HCT116 (cell line): ENCODE data around the gene FNBP1L. TPM values are rescaled to one million over a fixed set of nuclear protein-coding genes. Genes with fewer than 3 reads are reported as not detected.
"Not testable (repeated sequence)": the region's sequence is repeated elsewhere in the genome, so short reads cannot be mapped to it uniquely, and the experiment has no call there.

Source experiments
- ATAC-seq: fragments of 200-7000 bp; cut with Tn5 transposase; 2 replicates; pipeline ENCODE4 v1.9.1; 2020; ENCODE audit warnings: mild to moderate bottlenecking, moderate library complexity
- BruUV-seq: library from RNA; stranded (reverse); fragments of 400-500 nt; replicated peaks from 2 replicates; lab custom pipeline; 2021; lab: Mats Ljungman, UMichigan
- CTCF ChIA-PET: fragments of 300-600 bp; sonication (Branson Sonifier 250); formaldehyde crosslinking; loops from one replicate; lab custom pipeline; 2021; ENCODE audit warnings: antibody characterized with exemption; lab: Charles Lee
- POLR2A ChIA-PET: fragments of 300-600, 350-600 bp; sonication (Branson Sonifier 250); formaldehyde crosslinking; loops from one replicate; lab custom pipeline; 2021; ENCODE audit warnings: antibody characterized with exemption; lab: Charles Lee
- RAD21 ChIA-PET, 2 experiments: fragments of 300-600 bp; sonication (Branson Sonifier 250); formaldehyde crosslinking; loops; one replicate each; lab custom pipeline; 2023; ENCODE audit warnings: low total read pairs in 2 of 2; ENCODE audit not compliant: uncharacterized antibody in 2 of 2, unreplicated experiment in 2 of 2, low non-redundant PET in 1 of 2; lab: Charles Lee
- DNase-seq: peaks from one replicate; pipeline ENCODE4 v3.0.0-alpha.2; 2010; ENCODE audit warnings: low read depth, low spot score
- H2AFZ ChIP-seq: fragments of 200-600 bp; shearing (Covaris generic), sonication (generic); 2 replicates; pipeline ENCODE4 v1.6.1; 2017; ENCODE audit warnings: low read depth, mixed run types, mixed read lengths, antibody characterized with exemption, low read length; ENCODE audit not compliant: poor library complexity, severe bottlenecking
- H3K27ac ChIP-seq: 2 replicates; pipeline ENCODE4 v1.5.1; 2012; ENCODE audit warnings: low read depth, low read length
- H3K27me3 ChIP-seq: fragments of 200-600 bp; sonication (generic); 2 replicates; pipeline ENCODE4 v1.6.1; 2016; ENCODE audit warnings: mixed run types, low read length, mixed read lengths; ENCODE audit not compliant: insufficient read depth
- H3K36me3 ChIP-seq, 2 experiments: fragments of 200-500 bp in 1 of 2; fragments of 200-600 bp in 1 of 2; sonication (Bioruptor generic) in 1 of 2; sonication (generic) in 1 of 2; 2 replicates each; pipeline versions ENCODE4 v1.5.1 to v1.6.1; 2014 to 2016; ENCODE audit warnings: low read length in 2 of 2, inconsistent platforms in 1 of 2, mixed read lengths in 1 of 2, mixed run types in 1 of 2; ENCODE audit not compliant: insufficient read depth in 2 of 2, control insufficient read depth in 1 of 2
- H3K4me1 ChIP-seq, 2 experiments: fragments of 200-600 bp in 1 of 2; sonication (generic) in 1 of 2; 2 replicates each; pipeline versions ENCODE4 v1.5.1 to v1.6.1; 2012 to 2017; ENCODE audit warnings: low read length in 2 of 2, inconsistent platforms in 1 of 2, mild to moderate bottlenecking in 1 of 2, mixed read lengths in 1 of 2, mixed run types in 1 of 2, moderate library complexity in 1 of 2; ENCODE audit not compliant: insufficient read depth in 2 of 2, control insufficient read depth in 1 of 2
- H3K4me2 ChIP-seq: fragments of 200-600 bp; sonication (generic); 2 replicates; pipeline ENCODE4 v1.6.1; 2017; ENCODE audit warnings: mixed run types, low read length, mixed read lengths
- H3K4me3 ChIP-seq, 2 experiments: fragments of 200-600 bp in 1 of 2; sonication (generic) in 1 of 2; replicated peaks in 1 of 2; 2 replicates each; pipeline ENCODE4 v1.5.1; 2011 to 2016; ENCODE audit warnings: low read length in 2 of 2, control low read depth in 1 of 2, low read depth in 1 of 2, mild to moderate bottlenecking in 1 of 2, mixed read lengths in 1 of 2, mixed run types in 1 of 2
- H3K79me2 ChIP-seq: fragments of 200-600 bp; sonication (generic); 2 replicates; pipeline ENCODE4 v1.6.1; 2017; ENCODE audit warnings: mild to moderate bottlenecking, mixed run types, low read length, moderate library complexity, mixed read lengths; ENCODE audit not compliant: insufficient read depth
- H3K9ac ChIP-seq: fragments of 200-600 bp; sonication (generic); 2 replicates; pipeline ENCODE4 v1.6.1; 2016; ENCODE audit warnings: low read length, mixed read lengths
- H3K9me2 ChIP-seq: fragments of 200-600 bp; sonication (generic), shearing (Covaris generic); 2 replicates; pipeline ENCODE4 v1.6.1; 2017; ENCODE audit warnings: mixed run types, mild to moderate bottlenecking, moderate library complexity; ENCODE audit not compliant: insufficient read depth
- H3K9me3 ChIP-seq, 2 experiments: fragments of 200-500 bp in 1 of 2; fragments of 200-600 bp in 1 of 2; sonication (Bioruptor generic) in 1 of 2; sonication (generic) in 1 of 2; 2 replicates each; pipeline ENCODE4 v1.6.1; 2014 to 2017; ENCODE audit warnings: low read length in 2 of 2, mixed read lengths in 2 of 2, inconsistent platforms in 1 of 2, low read depth in 1 of 2, mild to moderate bottlenecking in 1 of 2, mixed run types in 1 of 2, moderate library complexity in 1 of 2; ENCODE audit not compliant: control insufficient read depth in 1 of 2, insufficient read depth in 1 of 2
- H4K20me1 ChIP-seq: fragments of 200-600 bp; sonication (generic), shearing (Covaris generic); 2 replicates; pipeline ENCODE4 v1.6.1; 2017; ENCODE audit warnings: mixed run types, mild to moderate bottlenecking, moderate library complexity; ENCODE audit not compliant: insufficient read depth
- CBX3 ChIP-seq: IDR thresholded peaks from 2 replicates; pipeline ENCODE4 v1.6.1; 2012; ENCODE audit warnings: low read depth
- ELF1 ChIP-seq: IDR thresholded peaks from 2 replicates; pipeline ENCODE4 v1.6.1; 2012; ENCODE audit warnings: low read depth, borderline replicate concordance
- EZH2phosphoT487 ChIP-seq: fragments of 200-600 bp; IDR thresholded peaks from 2 replicates; pipeline ENCODE4 v1.6.1; 2018; ENCODE audit warnings: antibody characterized with exemption, borderline replicate concordance
- intact Hi-C: fragments of 100-400 bp; cut with micrococcal nuclease; formaldehyde crosslinking; loops from 2 replicates; pipeline ENCODE4 v1.10.0; 2022
- total RNA-seq: library from RNA; stranded (reverse); gene quantifications from one replicate; pipeline ENCODE4 v1.2.1, GENCODE V29; 2021; ENCODE audit not compliant: unreplicated experiment

FNBP1L gene
- total RNA-seq, 1 experiment from 2014 or later: 26.1 TPM

GRCh38 chr1:93479133-93479745 lies 31.3 kb downstream of the FNBP1L start:
- H3K4me3 ChIP-seq, H3K9me2 ChIP-seq, H3K9me3 ChIP-seq, H3K27ac ChIP-seq, H3K4me2 ChIP-seq, RAD21 ChIA-PET, intact Hi-C loops, H4K20me1 ChIP-seq, H3K4me1 ChIP-seq, POLR2A ChIA-PET, DNase-seq, H3K36me3 ChIP-seq, BruUV-seq, CTCF ChIA-PET, ATAC-seq, H3K27me3 ChIP-seq, H2AFZ ChIP-seq, H3K9ac ChIP-seq: not testable (repeated sequence)
- peaks cover 46% of the 10 kb centered on the region for H3K79me2 ChIP-seq

- BruUV-seq, H2AFZ ChIP-seq, H3K9me2 ChIP-seq, H3K36me3 ChIP-seq, CTCF ChIA-PET, RAD21 ChIA-PET, ATAC-seq, intact Hi-C loops, H3K4me3 ChIP-seq, DNase-seq, H3K27ac ChIP-seq, H3K4me2 ChIP-seq, H3K9ac ChIP-seq, H4K20me1 ChIP-seq, H3K9me3 ChIP-seq, H3K4me1 ChIP-seq, H3K27me3 ChIP-seq, POLR2A ChIA-PET: not testable (repeated sequence)
- H3K79me2 ChIP-seq: peaks cover 26% of the 10 kb centered on the region
These were observed 34.0 kb downstream of the FNBP1L start for GRCh38 chr1:93481899-93482298.

- RAD21 ChIA-PET: no interaction called here
- Histone ChIP-seq H3K4me3 (no peak overlapping the region), H4K20me1 (peaks cover 5% of the 10 kb centered on the region; the same call in 1 of the 2 replicates), H2AFZ (no peak overlapping the region), H3K9me2 (no peaks in the 10 kb centered on the region), H3K36me3 (no peaks in the 10 kb centered on the region), H3K9me3 (no peaks in the 10 kb centered on the region; a peak in 1 of 4 replicates), H3K4me2 (no peak overlapping the region), H3K4me1 (no peaks in the 10 kb centered on the region), H3K79me2 (peaks cover 16% of the 10 kb centered on the region), H3K9ac (no peak overlapping the region), H3K27me3 (no peaks in the 10 kb centered on the region), H3K27ac (no peak overlapping the region)
- CTCF ChIA-PET: no interaction called here
- no peak for DNase-seq
- BruUV-seq: no TSS peak
- TF ChIP-seq EZH2phosphoT487: no peak
- no peak for TF ChIP-seq CBX3
- no peak for TF ChIP-seq ELF1
- intact Hi-C loops: no loop called here
- ATAC-seq: no peak
- POLR2A ChIA-PET: no interaction called here
These were observed 35.3 kb downstream of the FNBP1L start for GRCh38 chr1:93483200-93483599.
